Stimulated activated CD8-positive, alpha-beta memory T cell treated with anti-CD3 and anti-CD28 coated beads, Interleukin-7, amount 100 ng/mL, for 1 hour (primary cell): ENCODE results near the gene HOMER2.

Experiments
- DNase-seq, 2 donors: peaks; one replicate each; pipeline ENCODE4 v3.0.0-alpha.2; 2020; ENCODE audit warnings: low read depth in 2 of 2

HOMER2 gene

GRCh38 chr15:82799183-82799841 lies 153.2 kb downstream of the HOMER2 start:
- no peak for DNase-seq
